Embryonic facial prominence (tissue), 1 donor: ENCODE results near the gene GULP1.
"Not testable (repeated sequence)": the region's sequence is repeated elsewhere in the genome, so short reads cannot be mapped to it uniquely, and the experiment has no call there.

Experiments used
- DNase-seq: peaks from one replicate; pipeline ENCODE4 v3.0.0-alpha.2; 2016; ENCODE audit errors: extremely low spot score

GULP1 gene

DNA sequence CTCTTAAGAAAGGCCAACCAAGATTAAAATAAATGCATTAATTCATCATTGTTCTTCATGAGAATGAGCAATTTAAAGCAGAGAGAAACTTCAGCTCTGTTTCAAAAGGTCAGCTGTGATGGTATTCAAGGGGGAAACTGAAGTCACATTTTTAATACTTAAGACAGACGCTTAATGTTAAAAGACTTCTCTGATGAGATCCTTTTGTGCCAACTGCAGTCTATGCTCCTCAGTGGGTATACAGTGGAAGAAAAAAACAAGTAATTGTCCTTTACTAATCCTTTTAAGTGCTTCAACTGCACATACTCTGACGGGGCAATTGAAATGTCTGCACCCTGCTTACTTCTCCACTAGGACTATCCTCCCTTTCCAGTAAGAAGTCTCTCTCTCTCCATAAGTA is 309.7 kb downstream of the GULP1 start:
- DNase-seq, result no peak

DNA sequence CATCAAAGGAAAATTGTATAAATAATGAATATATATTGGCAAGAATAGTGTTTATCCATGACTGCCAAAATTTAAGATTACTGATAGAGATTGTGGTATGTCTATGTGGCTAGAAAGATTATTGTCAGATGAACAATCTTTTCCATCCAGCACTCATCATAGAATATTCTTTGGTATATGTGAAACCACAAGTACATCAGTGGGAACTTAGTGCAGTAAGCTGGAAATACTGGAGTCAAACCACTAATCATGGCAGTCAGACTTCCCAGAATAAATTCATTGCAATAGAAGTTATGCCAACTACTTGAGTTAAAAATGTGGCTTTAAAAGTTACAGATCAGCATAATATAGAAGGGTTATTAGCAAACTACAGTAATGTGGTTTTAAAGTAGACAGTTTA is 310.3 kb downstream of the GULP1 start:
- peak; percentile 58 for DNase-seq

DNA sequence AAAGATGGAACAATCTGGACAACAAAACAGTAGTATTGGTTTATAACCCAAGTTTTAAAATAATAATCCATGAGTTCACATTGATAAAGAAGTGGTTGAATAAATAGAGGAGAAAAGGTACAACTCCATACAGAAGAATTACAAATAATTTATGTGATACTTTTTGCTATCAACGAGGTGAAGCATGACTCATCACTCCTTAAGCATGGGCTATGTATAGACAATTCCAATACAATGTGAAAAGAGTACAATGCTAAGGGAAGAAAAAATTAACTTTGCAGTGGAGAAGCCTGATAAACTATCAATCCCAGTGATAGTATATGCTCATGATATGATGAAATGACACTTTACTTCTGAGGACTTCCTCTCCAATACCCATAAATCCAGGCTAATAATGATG is 312.9 kb downstream of the GULP1 start:
- no peak for DNase-seq

DNA sequence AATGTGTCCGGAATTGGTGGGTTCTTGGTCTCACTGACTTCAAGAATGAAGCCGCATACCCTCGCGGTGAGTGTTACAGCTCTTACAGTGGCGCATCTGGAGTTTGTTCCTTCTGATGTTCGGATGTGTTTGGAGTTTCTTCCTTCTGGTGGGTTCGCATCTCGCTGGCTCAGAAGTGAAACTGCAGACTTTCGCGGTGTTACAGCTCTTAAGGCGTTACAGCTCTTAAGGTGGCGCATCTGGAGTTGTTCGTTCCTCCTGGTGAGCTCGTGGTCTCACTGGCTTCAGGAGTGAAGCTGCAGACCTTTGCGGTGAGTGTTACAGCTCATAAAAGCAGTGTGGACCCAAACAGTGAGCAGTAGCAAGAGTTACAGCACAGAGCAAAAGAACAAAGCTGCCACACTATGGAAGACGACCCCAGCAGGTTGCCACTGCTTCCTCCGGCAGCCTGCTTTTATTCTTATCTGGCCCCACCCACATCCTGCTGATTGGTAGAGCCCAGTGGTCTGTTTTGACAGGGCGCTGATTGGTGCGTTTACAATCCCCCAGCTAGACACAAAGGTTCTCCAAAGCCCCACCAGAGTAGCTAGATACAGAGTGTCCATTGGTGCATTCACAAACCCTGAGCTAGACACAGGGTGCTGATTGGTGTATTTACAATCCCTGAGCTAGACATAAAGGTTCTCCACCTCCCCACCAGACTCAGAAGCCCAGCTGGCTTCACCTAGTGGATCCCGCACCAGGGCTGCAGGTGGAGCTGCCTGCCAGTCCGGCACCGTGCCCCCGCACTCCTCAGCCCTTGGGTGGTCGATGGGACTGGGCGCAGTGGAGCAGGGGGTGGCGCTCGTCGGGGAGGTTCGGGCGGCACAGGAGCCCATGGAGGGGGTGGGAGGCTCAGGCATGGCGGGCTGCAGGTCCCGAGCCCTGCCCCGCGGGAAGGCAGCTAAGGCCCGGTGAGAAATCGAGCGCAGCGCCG is 314.2 kb downstream of the GULP1 start:
- not testable (repeated sequence) for DNase-seq

DNA sequence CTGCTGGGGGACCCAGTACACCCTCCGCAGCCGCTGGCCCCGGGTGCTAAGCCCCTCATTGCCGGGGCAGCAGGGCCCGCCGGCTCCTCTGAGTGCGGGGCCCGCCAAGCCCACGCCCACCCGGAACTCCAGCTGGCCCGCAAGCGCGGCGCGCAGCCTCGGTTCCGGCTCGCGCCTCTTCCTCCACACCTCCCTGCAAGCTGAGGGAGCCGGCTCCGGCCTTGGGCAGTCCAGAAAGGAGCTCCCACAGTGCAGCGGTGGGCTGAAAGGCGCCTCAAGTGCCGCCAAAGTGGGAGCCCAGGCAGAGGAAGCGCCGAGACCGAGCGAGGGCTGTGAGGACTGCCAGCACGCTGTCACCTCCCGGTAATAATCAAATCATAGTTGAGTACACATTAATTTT is 314.9 kb downstream of the GULP1 start:
- DNase-seq, result not testable (repeated sequence)

DNA sequence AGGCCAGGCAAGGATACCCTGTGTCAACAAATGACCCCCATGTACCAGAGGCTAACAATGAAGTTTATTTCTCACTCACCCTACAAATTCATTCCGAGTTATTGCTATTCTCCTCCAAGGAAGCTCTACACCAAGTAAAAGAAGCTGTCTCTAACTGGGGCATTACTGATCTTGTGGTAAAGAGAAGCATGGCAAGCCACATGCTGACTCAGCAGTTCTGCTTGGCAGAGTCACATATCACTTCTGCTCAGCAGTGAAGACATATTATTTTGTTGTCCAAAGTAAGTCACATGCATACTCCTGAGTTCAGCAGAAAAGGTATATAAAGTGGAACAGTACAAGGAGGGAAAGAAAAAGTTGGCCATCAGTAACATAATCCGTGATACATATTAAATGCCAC is 315.8 kb downstream of the GULP1 start:
- DNase-seq, result no peak

DNA sequence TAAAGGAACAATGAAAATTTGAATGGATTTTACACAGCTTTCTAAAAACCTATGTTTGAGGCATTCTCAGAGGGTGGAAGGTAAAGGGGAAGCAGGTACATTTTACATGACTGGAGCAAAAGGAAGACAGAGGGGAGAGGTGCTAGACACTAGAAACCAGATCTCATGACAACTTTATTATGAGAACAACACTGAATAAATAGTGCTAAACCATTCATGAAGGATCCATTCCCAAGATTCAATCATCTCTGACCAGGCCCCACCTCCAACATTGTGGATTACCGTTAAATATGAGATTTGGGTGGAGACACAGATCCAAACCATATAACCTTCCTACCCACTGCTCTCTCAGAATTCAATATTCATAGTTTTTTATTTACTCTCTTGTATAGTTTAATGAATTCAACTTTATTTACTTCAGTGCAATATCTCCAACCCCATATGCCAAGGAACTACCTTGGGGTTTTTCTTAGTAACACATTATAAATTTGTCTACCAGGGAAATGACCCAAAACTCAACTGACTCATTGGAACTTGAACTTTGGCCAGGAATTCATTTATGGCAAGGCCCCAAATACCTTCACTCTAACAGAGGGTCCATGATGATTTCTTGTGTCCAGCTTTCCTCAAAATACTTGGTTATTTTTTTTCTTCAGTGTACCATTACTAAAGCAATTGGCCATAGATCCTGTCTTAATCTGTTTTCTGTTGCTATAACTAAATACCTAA is 317.8 kb downstream of the GULP1 start:
- DNase-seq, result no peak

DNA sequence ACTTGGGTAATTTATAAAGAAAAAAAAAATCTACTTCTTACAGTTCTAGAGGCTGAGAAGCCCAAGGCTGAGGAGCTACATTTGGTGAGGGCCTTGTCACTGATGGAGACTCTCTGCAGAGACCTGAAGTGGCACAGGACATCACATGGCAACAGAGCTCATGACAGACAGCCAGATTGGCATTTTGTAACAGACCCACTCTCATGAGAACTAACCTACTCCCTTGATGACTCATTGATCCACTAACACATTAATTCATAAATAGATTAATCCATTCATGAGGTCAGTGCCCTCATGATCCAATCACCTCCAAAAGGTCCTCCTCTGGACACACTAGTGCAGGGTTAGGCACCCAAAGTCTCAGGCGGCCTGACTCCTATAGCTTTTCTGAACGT is 318.4 kb downstream of the GULP1 start:
- no peak for DNase-seq

DNA sequence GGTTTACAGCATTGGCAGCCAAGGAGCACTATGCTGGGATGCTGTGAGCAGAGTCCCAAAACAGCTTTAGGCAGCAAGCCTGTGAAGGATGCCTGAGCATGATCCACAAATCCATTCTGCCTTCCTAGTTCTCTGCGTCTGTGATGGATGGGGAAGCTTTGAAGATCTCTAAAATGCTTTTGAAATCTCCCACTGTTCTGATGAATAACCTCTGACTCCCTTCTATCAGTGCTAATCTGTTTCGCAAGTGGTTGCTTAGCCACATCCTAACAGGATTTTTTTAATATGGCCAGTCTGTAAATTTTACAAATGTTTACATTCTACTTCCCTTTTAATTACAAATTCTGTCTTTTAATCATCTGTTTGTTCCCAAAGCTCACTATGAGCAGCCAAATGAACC is 319.2 kb downstream of the GULP1 start:
- no peak for DNase-seq

DNA sequence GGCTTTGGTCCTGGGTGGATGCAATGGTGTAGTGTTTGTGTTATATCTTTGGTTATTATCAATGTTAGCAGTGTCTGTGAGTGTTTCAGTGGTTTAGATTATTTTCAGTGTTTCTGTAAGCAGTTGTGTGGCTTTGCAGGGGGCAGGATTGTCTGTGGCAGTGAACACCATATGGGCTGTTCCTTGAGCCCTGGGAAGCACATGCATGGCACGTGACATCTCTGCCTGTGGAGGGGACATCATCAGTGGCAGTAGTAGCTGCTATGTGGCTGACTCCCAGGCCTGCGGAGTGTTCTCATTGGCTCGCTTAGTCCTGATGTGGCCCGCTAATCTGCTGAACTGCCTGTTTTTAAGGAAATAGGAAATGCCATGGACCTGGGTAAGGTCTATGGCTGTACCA is 327.5 kb downstream of the GULP1 start:
- DNase-seq, result no peak

DNA sequence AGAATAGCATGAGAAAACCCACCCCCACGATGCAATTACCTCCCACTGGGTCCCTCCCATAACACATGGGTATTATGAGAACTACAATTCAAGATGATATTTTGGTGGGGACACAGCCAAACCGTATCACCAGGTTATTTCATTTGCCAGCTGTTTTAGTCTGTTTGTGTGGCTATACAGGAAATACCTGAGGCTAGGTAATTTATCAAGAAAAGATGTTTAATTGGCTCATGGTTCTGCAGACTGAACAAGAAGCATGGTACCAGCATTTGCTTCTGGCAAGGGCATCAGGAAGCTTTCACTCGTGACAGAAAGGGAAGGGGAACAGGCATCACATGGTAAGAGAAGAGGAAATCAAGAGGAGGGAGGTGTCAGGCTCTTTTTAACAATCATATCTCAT is 329.2 kb downstream of the GULP1 start:
- DNase-seq, result no peak

DNA sequence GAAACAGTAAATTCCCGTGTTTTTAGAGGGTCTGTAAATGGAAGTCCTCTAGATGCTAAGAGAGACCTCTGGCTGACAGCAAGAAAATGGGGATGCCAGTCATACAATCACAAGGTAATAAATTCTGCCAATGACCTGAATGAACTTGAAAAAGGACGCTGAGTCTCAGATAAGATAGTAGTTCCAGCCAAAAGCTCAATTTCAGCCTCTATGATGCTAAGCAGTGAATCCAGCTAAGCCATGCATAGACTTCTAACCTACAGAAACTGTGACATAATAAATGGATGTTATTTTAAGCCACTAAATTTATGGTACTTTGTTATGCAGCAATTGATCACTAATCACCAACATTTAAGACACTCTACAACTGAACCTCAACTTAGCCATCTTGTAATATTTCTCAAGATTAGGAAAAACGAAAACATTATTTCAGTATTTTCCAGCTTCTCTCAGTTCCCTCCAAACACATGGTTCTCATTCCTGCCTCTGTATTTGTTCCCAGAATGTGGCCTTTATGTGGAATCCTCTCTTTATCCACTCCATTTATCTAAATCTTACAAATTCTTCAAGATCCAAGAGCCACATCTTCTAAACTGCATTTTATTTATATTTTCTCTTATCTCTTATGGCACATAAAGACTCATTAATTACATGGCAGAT is 331.1 kb downstream of the GULP1 start:
- DNase-seq, result no peak

DNA sequence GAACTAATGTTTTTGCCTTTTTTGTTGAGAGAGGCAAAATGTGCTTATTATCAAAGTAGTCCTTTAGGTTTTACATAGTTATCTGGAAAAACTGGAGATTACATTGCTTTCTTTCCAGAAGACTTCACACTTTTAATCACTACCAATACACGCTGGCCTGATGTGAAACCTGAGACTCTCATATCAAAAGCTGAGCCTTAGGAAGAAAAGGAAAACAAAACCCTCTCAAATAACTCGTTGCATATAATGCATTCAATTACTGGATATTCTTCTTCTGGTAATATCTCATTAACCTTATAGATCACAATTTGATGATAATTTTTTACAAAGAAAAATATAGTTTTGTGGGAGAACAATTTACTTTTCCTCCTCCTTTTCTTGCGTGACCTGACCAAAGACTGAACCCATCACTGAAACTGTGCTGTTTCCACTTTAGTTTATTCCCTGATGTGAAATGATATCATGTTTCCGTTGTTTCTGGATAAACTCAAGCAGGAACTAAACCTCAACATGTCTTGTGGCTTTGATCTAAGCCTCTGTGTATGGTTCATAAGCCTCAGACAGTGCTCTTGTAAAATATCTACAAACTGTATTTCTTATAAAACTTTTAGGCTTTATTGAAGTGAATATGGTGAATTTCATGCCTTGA is 332.4 kb downstream of the GULP1 start:
- DNase-seq, result peak; percentile 65

DNA sequence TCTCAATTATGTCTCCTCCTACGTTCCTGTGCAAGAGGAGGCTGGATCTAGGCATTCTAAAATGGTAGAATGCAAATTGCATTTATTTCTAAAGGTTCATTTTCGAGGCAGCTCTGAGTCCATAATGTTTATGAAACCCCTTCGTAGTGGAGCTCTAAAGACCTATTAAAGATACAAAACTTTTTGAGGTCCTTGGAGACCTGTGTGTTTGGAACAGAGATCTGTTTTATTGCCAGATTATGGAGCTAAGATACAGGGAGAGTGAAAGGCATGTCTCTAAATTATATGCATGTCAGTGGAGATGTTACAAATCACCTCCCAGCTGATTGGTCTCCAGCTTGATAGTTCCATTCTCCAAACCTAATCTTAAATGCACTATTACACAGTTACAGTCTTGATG is 335.8 kb downstream of the GULP1 start:
- no peak for DNase-seq

DNA sequence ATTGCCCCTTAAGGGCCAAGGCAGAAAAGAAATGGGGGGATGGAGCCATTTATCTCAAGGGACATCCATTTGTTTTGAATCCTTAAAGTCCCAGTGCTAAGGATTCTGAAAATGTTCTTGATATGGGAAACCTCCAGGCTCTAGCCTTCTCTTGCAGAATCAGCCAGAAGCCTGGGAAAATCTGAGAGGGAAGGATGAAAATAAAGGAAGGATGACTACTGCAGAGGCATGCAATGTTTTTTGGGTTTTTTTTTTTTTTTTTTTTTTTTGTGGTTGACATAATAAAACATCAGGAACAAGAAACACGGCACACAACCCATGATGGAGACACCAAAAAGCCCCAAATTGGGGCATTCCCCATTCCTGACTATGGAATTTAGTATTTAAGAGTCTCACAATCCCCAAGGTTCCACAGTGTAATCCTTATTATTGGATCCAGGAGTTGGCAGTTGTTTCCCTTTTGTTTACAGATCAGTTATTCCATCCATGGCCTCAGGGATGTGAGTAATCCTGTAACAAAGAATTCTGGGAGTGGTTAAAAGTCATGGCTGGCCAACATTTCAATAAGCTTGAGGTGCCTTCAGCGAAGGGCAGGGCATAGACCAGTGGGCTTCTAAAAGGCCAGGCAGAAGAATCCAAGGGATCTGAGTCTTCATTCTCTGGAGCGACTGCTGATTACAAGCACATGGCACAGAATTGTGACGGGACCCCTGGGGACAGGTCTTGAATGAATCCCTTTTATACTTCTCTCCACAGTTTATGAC is 337.5 kb downstream of the GULP1 start:
- DNase-seq, result no peak

DNA sequence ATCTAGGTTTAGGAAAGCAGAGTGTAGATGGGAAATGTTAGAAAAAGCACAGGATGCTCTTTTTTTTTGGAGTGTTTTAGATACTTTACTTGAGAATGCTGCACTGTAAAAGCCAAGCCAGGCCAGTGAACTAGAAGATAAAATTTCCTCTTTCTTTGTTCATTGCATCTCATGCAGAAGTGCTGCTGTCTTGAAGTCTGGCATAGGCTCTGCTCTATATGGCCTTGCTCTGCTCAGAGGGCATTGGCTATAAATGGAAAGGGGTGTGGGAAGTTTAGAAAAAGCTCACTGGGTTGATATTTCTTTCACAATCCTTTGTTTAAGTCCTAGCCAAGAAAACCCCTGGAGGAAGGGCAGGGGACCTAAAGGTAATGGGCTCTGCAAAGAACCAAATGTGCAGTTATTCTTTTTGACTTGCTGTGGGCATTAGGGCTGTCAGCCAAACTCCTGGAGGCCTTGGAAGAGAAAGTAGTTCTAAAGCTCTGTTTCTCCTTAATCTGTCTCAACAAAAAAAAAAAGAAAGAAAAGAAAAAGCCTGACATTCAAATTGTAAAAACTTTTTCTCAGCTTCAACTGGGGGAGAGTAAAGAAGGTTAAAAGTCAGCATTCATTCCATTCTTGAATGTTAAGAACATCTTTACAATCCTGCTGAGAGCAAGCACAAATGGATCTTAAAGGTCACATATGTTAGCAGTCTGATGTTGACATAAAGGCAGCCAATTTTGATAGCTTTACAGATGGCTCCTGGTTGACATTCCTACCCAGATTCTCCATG is 338.3 kb downstream of the GULP1 start:
- no peak for DNase-seq

DNA sequence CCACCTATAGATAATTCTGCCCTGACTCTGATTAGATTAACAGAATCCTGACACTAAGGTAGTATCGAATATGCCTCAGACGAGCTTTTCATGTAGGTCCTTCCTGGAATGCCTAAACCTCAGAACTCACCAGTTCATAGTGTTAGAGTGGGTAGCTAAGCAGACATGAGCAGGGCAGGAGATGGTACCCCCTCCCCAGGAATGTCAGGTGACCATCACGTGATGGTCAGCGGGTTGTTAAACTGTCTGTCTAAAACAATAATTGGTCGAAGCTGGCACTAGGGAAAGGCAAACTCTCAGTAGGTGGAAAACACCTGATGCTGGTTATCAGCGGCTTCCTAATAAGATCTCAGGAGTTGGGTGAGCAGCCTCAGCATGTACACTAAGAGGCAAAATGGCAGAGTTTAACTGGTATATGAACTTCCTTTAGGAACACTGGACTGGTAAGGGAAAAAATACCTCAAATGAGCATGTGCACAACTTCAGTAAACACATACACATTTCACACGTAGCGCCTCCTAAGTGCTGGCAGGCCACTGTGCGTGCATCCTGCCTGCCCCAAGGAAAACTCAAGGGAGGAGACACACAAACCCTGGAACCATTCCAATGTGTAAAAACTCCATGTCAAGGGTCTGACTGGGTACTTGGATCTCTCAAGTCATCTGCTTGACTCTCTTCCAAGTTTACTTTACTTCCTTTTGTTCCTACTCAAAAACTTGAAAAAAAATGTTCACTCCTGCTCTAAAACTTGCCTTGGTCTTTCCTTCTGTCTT is 339.5 kb downstream of the GULP1 start:
- DNase-seq, result no peak

DNA sequence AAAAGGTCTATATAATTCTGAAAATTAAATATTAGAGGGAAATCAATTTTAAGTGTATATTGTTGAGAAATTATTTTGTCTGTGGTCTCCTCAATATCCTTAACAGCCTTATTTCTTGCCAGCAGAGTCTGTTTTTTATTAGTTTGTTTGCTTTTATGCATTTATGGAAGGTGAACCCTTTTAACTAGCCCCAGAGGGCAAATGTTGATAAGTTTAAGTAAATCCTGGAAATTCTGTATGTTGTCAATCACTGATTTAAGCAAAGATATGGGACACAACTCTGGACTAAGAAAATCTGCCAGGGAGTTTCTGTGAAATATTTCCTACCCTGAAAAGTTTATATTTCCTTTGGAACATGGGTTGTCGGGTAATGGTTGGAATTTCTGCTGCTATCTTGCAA is 343.0 kb downstream of the GULP1 start:
- DNase-seq, result no peak
